Stimulated activated CD4-positive, alpha-beta T cell treated with anti-CD3 and anti-CD28 coated beads, Interleukin-12 subunit alpha, Interleukin-12 subunit beta, amount 100 ng/mL, for 24 hours (primary cell): ENCODE data around the gene KIAA0319L.
"Not testable (repeated sequence)": the region's sequence is repeated elsewhere in the genome, so short reads cannot be mapped to it uniquely, and the experiment has no call there.

ENCODE experiments used
- DNase-seq, 2 experiments: peaks; one replicate each; pipeline ENCODE4 v3.0.0-alpha.2; 2020; ENCODE audit warnings: low read depth in 2 of 2

The KIAA0319L gene

DNA sequence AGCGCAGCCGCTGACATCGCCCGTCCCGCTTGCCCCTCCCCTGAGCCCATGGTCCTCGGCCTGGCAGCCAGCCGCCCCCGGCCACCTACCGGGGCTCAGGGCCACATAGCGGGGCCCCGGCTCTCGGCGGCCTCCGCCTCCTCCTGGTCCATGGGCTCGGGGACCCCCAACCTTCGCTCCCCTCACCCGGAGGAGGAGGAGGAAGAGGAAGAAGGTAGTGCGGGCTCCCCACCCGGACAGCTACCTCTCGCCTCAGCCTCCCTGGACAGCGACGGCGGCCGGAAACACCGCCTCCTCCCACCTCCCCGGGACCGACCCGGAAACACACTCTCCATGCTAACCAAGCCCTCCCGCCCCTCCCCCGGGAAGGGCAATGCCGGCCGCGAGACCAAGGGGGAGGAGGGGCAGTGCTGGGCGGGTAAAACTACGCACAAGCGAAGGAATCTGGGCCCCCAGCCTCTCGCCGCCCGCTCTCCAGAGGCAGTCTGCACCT lies at the start of gene KIAA0319L:
TSS of gene KIAA0319L (minus strand) at position 286 of the 493 bp plus-strand sequence. CDS start 2,912 bp downstream, outside the sequence.
- DNase-seq, result peak in 1 of 2 experiments; percentile 69

DNA sequence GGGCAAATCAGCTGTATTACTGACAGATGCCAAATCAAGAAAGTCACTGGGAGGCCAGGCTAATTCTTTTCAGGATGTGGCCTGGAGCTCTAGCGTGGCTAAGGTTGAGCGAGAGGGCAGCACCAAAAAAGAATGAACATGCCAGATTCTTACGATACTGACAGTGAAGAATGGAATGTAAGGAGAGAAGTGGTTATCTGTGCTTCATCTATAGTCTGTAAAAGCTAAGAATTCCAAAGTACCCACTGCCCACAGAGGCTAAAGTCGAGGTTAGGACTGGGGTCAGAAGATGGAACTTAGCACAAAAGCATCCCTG lies 48.6 kb upstream of the KIAA0319L start:
- DNase-seq, result no peak

DNA sequence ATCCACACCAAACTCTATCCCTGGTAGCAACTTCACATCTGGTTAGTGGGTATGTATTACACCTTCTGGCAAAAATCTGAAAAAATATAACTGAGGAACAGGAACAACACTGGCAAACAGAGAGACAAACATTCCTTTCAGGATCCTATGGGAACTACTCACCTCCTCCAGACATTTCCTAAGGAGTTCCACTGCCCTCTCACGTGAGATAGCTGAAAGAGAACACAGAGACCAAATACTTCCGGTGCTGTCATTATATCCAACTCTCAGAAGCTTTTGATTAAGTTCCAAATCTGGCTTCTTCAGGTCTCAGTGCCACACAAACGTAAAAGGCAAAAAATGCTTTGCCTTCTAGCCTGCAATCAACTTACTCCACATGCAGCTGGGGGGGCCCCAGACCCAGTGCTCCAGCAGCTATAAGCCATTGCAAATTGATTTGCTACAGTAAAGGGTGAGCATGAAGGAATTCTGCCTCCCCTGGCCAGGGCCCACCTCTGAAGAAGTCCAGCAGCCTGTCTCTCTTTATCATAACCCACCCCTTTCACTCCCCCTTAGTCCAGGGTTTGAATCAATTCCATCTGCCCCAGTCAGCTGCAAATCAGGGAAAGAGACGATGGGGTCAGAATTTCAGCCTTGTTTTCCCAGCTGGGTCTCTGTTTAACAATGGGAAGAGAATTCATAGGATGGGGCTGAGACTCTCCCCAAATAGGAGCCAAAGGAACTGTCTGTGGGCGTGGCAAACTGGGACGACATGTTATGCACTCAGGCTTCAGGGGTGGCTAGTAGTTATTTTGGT lies 48.1 kb upstream of the KIAA0319L start:
- DNase-seq, result no peak

DNA sequence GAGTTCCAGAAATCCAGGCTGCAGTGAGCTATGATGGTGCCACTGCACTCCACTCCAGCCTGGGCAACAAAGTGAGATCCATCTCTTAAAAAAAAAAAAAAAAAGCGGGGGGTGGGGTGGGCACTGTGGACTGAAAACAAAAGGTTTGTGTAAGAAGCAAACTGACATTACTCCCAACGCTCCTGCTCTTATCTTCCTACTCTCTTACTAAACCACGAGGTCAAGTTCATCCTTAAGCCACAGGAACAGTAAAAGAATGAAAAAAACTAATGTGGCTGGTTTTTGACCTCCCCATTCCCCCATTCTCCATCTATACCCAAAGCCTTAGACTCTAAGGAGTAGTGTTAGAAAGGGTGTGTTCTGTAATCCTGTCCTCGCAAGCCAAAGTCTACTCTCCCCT lies 46.7 kb upstream of the KIAA0319L start:
- DNase-seq, result no peak

DNA sequence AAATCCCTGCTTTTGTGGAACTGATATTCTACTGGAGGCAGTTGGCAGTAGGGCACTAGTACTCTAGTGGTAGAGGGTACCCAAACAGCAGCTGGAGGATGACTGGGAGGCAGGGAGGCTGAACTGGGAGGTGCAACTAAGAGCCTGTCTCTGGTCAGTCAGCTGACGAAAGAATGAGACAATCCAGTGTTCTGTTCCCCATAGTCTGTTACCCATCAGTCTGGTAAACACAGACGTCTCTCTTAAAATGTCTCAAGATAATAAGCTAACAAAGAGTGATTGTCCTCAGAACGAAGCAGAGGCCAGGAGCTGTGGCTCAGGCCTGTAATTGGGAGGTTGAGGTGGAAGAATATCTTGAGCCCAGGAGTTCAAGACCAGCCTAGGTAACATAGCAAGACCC lies 46.3 kb upstream of the KIAA0319L start:
- DNase-seq, result no peak

DNA sequence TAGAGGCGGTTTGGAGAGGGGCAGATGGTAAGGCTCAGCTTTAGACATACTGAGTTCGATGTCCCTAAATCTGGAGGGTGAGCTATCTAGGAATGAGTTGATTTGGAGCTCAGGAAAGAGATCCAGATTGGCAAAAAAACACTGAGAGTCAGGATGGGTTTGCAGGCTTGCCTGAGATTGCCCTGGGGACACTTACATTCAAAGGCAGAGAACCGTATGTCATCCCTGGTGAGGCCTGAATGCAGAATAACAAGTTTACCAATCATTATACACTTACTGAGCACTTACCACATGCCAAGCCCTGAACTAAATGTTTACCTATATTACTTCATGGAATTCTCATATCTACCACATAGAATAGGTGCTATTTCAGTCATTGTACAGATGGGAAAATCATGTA lies 43.4 kb upstream of the KIAA0319L start:
- DNase-seq, result no peak

DNA sequence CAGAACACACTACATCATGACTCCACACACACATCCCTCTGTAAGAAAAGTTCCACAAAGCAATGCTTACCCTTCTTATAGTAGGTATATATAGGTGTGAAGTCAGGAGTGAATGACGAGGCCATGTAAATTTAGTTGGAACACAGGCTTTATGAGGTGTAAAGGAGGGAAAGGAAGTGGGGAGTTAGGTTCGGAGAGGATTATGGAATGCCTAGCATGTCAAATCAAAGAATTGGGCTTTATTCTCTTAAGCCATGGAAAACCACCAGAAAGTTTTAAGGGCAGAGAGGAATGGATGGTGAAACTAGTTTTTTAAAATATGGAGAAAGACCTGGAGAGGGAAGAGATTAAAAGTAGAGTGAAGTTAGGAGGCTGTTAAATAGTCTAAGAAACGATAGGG lies 42.2 kb upstream of the KIAA0319L start:
- no peak for DNase-seq

DNA sequence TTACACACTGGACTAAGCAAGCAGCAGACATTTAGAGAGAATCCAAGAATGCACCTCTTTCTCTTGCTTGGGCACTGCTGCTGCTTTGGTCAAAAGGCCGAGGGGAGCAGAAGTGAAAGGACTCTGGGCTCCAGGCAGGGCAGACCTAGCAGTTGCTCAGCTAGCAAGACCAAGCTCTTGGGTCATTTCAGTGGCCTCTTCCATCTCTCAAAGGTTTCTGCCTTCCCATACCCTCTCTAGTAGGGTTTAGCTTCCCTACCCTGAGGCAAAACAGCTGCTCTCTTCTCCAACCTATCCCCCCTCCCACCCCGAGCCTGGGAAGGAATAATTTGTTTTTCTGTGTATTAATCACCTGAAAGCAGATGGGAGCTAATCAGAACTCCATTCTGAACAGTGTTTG lies 41.7 kb upstream of the KIAA0319L start:
- no peak for DNase-seq

DNA sequence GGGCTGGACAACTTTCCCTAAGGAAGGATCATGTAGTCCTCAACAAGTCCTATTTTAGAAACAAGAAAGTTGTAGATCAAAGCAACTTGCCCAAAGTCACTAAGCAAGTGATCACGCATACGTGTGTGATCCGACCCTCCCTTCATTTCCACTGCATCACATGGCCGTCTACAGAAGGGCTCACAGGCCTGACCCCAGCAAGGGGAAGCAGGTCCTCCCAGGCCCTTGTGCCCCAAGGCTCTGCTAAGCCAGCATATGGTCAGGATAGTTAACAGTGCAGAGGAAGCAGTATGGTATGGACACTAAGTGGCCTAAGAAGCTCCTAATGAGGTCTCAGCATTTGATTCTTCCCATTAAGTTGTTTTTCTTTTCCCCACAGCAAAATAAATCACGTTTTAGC lies 40.7 kb upstream of the KIAA0319L start:
- DNase-seq, result no peak

DNA sequence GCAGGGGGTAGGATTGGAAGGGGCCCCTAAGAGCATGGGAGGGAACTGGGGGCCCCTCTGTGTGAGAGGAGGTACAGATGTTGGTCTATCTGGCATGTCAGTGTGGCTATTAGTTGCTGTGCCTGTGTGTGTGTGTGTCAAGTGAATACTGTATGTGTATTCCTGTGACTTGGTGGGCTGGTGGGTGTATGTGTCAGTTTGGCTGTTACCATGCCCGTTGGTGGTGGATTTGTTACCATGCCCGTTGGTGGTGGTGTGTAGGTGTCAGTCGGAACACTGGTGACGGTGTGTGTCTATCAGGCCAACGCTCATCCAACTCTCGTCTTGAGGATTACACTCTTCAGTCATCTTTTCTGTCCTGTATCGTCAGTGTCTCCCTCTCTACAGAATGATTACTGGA lies 38.5 kb upstream of the KIAA0319L start:
- no peak for DNase-seq

DNA sequence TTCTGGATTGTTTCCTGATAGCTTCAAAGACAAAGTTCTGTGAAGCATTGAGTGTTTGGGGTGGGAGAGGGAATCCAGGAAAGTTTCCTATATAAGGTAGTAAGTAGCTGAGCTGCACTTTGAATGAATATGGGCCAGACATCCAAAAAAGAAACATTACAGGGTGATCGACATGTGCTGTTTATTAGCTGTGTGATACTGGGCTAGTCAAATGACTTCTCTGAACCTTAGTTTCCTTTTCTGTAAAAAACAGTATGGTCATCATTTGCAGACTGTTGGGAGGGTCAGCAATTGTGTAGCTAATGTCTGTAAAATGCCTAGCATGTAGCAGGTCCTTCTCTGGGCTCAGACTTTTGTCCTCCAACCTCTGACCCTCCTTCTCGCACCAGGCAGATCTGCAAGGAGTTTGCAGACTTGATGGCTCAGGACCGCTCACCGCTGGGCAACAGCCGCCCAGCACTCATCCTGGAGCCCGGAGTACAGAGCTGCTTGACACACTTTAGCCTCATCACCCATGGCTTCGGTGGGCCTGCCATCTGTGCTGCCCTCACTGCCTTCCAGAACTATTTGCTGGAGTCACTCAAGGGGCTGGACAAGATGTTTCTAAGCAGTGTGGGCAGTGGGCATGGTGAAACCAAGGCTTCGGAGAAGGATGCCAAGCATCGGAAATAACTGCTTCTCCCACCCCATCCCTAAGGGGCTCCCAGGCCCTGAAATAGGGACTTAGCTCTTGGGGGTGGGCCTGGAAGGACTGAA lies 37.0 kb upstream of the KIAA0319L start:
- no peak for DNase-seq

DNA sequence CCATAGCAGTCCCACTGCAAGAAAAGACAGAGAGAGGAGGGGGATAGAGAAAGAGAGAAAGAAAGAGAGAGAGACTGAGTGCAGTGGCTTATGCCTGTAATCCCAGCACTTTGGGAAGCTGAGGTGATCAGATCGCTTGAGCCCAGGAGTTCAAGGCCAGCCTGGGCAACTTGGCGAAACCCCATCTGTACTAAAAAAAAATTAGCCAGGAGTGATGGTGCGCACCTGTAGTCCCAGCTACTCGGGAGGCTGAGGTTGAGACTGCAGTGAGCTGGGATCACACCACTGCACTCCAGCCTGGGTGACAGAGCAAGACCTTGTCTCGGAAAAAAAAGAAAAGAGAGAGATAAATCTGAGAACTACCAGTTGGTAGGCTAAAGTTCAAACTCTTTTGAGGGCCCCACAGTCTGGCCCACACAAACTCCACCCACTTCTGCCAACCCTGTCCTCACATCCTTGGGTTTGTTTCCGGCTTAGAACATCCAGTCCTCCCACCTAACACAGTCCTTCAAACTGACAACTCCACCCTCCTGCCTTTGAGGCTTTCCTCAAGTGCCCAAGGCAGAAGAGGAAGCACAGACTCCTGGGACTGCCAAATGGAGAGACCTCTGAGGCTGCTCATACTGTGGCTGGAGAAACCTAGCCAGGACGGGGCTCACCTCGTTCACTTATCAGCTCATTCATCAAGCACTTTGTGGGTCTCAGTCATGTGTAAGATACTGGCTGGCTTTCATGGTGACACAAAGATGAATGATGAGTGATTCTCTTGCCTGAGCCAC lies 36.0 kb upstream of the KIAA0319L start:
- DNase-seq, result no peak

DNA sequence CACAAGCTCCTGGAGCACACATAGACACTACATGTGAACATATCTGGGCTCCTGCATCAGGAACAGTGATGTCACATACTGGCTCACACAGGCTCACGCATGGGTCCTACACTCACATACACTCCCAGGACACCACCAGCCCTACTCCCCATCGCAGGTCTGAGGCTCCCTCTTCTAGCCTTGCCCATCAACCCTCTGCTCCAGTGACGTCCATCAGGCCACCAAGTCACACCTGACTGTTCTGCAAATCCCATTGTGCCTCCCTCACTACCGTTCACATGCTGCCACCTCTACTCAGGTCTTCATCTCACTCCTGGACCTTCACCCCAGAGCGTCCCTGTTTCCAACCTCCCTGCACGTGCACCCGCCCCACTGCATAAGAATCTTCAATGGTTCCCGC lies 34.0 kb upstream of the KIAA0319L start:
- no peak for DNase-seq

DNA sequence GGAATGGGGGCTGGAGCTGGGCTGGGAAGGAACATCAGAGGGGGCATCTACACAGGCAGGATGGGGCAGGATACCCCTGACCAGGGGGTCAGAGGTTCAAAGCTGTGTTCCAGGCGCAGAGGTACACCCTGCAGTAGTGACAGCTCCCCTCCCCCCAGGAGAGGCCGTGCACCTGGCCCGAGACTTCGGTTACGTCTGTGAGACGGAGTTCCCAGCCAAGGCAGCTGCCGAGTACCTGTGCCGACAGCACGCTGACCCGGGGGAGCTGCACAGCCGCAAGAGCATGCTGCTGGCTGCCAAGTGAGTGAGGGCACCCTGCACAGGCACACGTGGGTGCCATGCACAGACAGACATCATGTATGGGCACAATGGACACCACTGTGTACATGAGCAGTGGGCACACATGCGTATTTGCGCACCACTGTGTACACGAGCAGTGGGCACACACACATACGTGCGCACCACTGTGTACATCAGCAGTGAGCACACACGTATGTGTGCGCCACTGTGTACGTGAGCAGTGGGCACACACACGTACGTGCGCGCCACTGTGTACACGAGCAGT lies 33.4 kb upstream of the KIAA0319L start:
- no peak for DNase-seq

DNA sequence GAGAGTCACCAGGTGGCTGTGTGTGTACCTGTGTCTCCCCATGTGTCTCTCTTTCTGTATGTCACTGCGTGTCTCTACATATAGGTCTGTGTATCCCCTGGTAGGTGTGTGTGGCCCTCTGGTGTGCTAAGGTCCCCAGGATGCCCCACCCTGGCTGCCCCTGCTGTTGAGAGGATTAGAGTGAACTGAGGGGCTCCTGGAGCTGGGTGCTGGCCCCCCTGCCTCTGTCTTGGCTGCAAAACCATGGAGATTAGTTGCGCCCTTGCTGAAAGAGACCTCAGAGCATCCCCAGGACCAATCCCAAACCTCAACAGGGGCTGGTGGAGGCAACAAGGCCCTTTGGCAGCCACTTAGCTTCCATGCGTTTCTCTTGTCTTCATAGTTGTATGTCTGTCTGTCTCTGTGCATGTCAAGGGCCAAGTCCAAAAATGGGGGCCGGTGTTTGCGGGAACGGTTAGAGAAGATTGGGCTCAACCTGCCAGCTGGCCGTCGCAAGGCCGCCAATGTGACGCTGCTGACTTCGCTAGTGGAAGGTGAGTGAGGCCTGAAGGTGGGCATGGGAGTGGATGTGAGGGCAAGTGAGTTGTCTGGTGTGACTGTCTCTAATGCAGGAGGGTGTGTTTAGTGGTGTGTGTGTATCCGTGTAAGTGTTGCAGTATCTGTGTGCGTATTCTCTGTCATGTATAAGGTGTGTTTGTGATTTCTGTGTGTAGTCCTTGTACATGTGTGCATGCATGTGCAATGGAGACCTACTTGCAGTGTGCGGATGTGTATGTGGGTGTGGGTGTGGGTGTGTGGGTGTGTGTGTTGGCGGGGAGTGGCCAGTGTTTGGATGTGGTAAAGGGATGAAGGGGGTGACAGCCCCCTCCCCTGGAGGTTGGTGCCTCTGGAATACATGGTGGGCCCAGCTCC lies 32.6 kb upstream of the KIAA0319L start:
- no peak for DNase-seq

DNA sequence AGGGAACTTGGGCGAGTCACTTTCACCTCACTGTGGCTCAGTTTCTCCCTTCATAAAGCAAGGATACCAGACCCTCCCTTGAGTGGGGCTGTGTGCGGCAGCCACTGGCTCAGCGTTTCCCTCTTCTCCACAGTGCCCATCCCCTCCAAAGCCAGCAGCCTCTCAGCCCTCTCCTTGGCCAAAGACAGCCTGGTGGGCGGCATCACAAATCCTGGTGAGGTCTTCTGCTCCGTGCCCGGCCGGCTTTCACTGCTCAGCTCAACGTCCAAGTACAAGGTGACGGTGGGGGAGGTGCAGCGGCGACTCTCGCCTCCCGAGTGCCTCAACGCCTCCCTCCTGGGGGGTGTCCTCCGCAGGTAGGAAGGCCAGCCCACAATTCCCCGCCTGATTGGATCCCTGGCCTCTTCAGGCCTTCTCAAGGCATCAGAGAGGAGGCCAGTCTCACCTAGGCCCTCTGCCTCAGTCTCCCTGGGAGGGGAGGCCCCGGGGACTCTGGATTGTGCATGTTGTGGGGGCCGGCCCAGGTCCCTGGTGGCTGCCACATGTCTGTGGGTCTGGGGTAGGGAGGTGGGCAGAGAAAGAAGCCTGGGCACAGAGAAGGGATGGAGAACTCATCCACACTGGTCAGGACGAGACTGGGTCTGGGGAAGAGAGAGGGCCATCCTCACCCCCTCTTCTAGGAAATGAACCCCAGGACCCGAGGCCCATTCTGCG lies 31.2 kb upstream of the KIAA0319L start:
- DNase-seq, result no peak

DNA sequence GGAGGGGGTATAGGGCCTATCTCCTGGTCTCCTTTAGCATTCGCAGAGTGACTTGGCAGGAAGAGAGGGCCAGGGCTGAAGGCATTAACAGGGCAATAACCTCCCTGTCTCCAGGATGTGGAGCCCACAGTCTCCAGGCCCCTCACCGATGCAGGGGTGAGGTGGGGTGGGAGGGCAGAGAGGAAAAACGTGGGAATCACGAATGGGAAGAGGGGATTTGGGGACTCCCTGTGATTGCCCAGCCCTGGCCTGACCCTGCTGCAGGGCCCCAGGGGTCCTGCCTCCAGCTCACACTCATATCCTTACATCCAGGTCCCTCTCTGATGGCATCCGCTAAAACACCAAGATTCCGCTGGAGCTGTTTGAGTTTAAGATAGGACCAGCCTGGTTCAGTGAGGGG lies 30.5 kb upstream of the KIAA0319L start:
- no peak for DNase-seq

DNA sequence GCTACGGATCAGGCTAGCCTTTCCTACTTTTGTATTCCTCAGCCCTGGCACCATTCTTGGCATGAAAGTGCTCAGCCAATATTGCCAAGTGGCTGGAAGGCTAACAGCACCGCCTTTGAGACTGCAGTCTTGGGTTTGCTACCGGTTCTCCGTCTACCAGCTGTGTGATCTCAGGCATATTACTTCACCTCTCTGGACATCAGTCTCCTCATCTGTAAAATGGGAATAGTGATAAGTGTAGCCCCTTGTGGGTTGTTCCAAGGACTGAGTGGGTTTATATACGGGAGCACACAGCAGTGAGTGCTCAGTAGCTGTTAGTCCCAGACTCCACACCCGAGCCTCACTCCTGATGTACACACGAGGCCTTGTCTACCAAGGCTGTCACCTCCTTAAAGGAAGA lies 29.6 kb upstream of the KIAA0319L start:
- no peak for DNase-seq

DNA sequence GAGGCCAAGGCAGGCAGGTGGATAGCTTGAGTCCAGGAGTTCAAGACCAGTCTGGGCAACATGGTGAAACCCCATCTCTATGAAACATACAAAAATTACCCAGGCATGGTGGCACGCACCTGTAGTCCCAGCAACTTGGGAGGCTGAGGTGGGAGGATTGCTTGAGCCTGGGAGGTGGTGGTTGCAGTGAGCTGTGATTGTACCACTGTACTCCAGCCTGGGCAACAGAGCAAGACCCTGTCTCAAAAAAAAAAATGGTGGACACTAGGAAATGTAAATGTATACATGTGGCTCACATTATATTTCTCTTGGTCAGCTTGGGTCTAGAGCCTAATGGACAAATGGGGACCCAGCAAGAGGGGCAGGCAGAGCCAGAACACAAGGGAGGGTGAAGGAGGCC lies 28.6 kb upstream of the KIAA0319L start:
- not testable (repeated sequence) for DNase-seq

DNA sequence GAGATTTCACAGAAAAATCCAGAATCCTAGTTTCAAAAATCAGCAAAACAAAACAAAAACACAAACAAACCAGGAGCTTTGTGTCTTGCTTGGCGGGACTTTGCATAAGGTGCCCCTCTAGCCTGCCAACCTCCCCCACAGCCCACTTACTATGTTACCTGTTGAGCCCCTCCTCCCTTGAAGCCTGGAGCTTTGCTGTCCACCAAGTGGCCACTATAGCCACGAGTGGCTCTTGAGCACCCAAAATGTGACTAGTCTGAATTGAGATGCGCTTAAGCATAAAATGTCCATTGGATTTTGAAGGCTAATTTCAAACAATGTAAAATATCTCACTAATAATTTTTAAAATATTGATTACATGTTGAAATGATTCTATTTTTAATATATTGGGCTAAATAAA lies 28.1 kb upstream of the KIAA0319L start:
- DNase-seq, result no peak
